A673 (cell line): ENCODE results near the gene TRMT11.

Experiments
- EZH2 ChIP-seq: fragments of 200-600 bp; sonication (generic); IDR thresholded peaks from 2 replicates; pipeline ENCODE4 v1.6.1; 2017; ENCODE audit warnings: borderline replicate concordance, low read depth, mild to moderate bottlenecking, mixed read lengths, antibody characterized with exemption, low read length; ENCODE audit not compliant: poor library complexity, severe bottlenecking
- TF ChIP-seq, protein P1 (sequence below): fragments of 300-800, 200-600 bp; sonication (generic); conservative IDR thresholded peaks from 2 replicates; pipeline ENCODE4 v1.5.1; 2017; ENCODE audit warnings: low read depth, mild to moderate bottlenecking, antibody characterized with exemption, low read length, moderate library complexity, mixed read lengths

DNA sequence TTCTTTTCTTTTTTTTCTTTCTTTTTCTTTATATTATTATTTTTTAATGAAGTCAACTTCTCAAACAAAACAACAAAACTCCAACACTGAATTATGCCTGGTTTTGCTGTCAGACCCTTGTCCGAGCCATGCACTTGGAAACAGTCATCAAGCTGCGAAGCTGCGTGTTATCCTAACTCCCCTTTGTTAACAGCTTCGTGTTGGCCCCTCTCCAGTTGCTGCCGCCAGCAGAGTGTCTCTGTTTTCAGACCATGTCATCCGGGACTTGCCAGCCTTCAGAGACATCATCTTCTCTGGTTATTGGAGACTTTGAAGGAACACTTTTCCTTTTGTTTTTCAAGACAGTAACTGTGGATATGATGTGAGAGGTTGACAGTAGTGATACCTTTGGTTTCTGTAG is 83.1 kb downstream of the TRMT11 start:
- TF ChIP-seq, protein P1, sequence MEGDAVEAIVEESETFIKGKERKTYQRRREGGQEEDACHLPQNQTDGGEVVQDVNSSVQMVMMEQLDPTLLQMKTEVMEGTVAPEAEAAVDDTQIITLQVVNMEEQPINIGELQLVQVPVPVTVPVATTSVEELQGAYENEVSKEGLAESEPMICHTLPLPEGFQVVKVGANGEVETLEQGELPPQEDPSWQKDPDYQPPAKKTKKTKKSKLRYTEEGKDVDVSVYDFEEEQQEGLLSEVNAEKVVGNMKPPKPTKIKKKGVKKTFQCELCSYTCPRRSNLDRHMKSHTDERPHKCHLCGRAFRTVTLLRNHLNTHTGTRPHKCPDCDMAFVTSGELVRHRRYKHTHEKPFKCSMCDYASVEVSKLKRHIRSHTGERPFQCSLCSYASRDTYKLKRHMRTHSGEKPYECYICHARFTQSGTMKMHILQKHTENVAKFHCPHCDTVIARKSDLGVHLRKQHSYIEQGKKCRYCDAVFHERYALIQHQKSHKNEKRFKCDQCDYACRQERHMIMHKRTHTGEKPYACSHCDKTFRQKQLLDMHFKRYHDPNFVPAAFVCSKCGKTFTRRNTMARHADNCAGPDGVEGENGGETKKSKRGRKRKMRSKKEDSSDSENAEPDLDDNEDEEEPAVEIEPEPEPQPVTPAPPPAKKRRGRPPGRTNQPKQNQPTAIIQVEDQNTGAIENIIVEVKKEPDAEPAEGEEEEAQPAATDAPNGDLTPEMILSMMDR: no peak
- no peak for TF ChIP-seq EZH2
